Neural progenitor cell (in vitro differentiated cells): ENCODE data around the gene MS4A7.

ENCODE experiments used
- CTCF ChIP-seq: fragments of 200-600 bp; sonication (generic); IDR thresholded peaks from 2 replicates; pipeline ENCODE4 v1.5.1; 2017; ENCODE audit warnings: antibody characterized with exemption, mild to moderate bottlenecking
- EZH2 ChIP-seq: fragments of 200-600 bp; sonication (generic); IDR thresholded peaks from 2 replicates; pipeline ENCODE4 v1.6.1; 2017; ENCODE audit warnings: antibody characterized with exemption, mild to moderate bottlenecking, moderate library complexity
- EZH2phosphoT487 ChIP-seq: fragments of 200-600 bp; sonication (generic); IDR thresholded peaks from 2 replicates; pipeline ENCODE4 v1.6.1; 2017; ENCODE audit warnings: antibody characterized with exemption

- TF ChIP-seq CTCF (peak; percentile 68), EZH2phosphoT487 (no peak), EZH2 (no peak)
These were observed 32.8 kb upstream of the MS4A7 start for GRCh38 chr11:60345489-60345888.
